Measurements from ENCODE around the gene LRTM1.

Gene LRTM1

GRCh38 chr3:54918516-54918915 is 9.3 kb downstream of the LRTM1 start:
- H3K4me1 ChIP-seq (ENCODE audit: insufficient read depth, low read length), result no peaks in the 10 kb centered on the region
- TF ChIP-seq CTCF (IDR thresholded peaks at IDR 0.05; ENCODE audit: borderline replicate concordance, extremely low read depth, low read length, poor library complexity, severe bottlenecking), result no peak
- no peak for TF ChIP-seq EZH2 (IDR thresholded peaks at IDR 0.05; ENCODE audit: borderline replicate concordance, low read depth, low read length, severe bottlenecking)
- no peak overlapping the region for H3K27ac ChIP-seq (ENCODE audit: low read length)
- DNase-seq (no peak), ATAC-seq (ENCODE audit: insufficient read depth, low read depth) (no peak)
- no peaks in the 10 kb centered on the region for H3K27me3 ChIP-seq (ENCODE audit: insufficient read depth, low read length, poor library complexity)
- H3K4me3 ChIP-seq (ENCODE audit: low read depth in 1 of 2, low read length in 2 of 2), result no peak overlapping the region
- H3K4me2 ChIP-seq (ENCODE audit: insufficient read depth, low read length), result no peak overlapping the region
- H3K36me3 ChIP-seq (ENCODE audit: insufficient read depth, low read length), result no peaks in the 10 kb centered on the region
- no peak overlapping the region for H2AFZ ChIP-seq (ENCODE audit: low read depth, low read length)
- no peaks in the 10 kb centered on the region for H3K9me3 ChIP-seq (ENCODE audit: insufficient read depth, low read length, severe bottlenecking)
- H3K79me2 ChIP-seq (ENCODE audit: insufficient read depth, low read length), result no peaks in the 10 kb centered on the region
- H3K9ac ChIP-seq (ENCODE audit: low read depth, low read length), result no peak overlapping the region
- no peaks in the 10 kb centered on the region for H4K20me1 ChIP-seq (ENCODE audit: insufficient read depth, low read length)

- Histone ChIP-seq H4K20me1 (ENCODE audit: insufficient read depth, low read length) (no peaks in the 10 kb centered on the region), H3K4me3 (ENCODE audit: low read depth in 1 of 2, low read length in 2 of 2) (no peak overlapping the region), H2AFZ (ENCODE audit: low read depth, low read length) (no peak overlapping the region), H3K79me2 (ENCODE audit: insufficient read depth, low read length) (no peaks in the 10 kb centered on the region), H3K9ac (ENCODE audit: low read depth, low read length) (no peak overlapping the region), H3K27me3 (ENCODE audit: insufficient read depth, low read length, poor library complexity) (no peaks in the 10 kb centered on the region), H3K4me1 (ENCODE audit: insufficient read depth, low read length) (no peaks in the 10 kb centered on the region), H3K36me3 (ENCODE audit: insufficient read depth, low read length) (no peaks in the 10 kb centered on the region), H3K4me2 (ENCODE audit: insufficient read depth, low read length) (no peak overlapping the region), H3K27ac (ENCODE audit: low read length) (no peak overlapping the region), H3K9me3 (ENCODE audit: insufficient read depth, low read length, severe bottlenecking) (no peaks in the 10 kb centered on the region)
- TF ChIP-seq CTCF (IDR thresholded peaks at IDR 0.05; ENCODE audit: borderline replicate concordance, extremely low read depth, low read length, poor library complexity, severe bottlenecking), result no peak
- TF ChIP-seq EZH2 (IDR thresholded peaks at IDR 0.05; ENCODE audit: borderline replicate concordance, low read depth, low read length, severe bottlenecking), result no peak
- ATAC-seq (ENCODE audit: insufficient read depth, low read depth) (no peak), DNase-seq (no peak)
These were observed 10.0 kb downstream of the LRTM1 start for GRCh38 chr3:54917862-54918261.

- H3K27ac ChIP-seq (ENCODE audit: low read length), result no peak overlapping the region
- H3K9ac ChIP-seq (ENCODE audit: low read depth, low read length), result no peak overlapping the region
- no peaks in the 10 kb centered on the region for H3K36me3 ChIP-seq (ENCODE audit: insufficient read depth, low read length)
- no peaks in the 10 kb centered on the region for H3K79me2 ChIP-seq (ENCODE audit: insufficient read depth, low read length)
- no peaks in the 10 kb centered on the region for H3K9me3 ChIP-seq (ENCODE audit: insufficient read depth, low read length, severe bottlenecking)
- H3K27me3 ChIP-seq (ENCODE audit: insufficient read depth, low read length, poor library complexity), result no peaks in the 10 kb centered on the region
- H3K4me3 ChIP-seq (ENCODE audit: low read depth in 1 of 2, low read length in 2 of 2), result no peak overlapping the region
- H2AFZ ChIP-seq (ENCODE audit: low read depth, low read length), result no peak overlapping the region
- no peaks in the 10 kb centered on the region for H3K4me1 ChIP-seq (ENCODE audit: insufficient read depth, low read length)
- no peaks in the 10 kb centered on the region for H4K20me1 ChIP-seq (ENCODE audit: insufficient read depth, low read length)
- ATAC-seq (ENCODE audit: insufficient read depth, low read depth) (no peak), DNase-seq (no peak)
- no peak for TF ChIP-seq EZH2 (IDR thresholded peaks at IDR 0.05; ENCODE audit: borderline replicate concordance, low read depth, low read length, severe bottlenecking)
- no peak for TF ChIP-seq CTCF (IDR thresholded peaks at IDR 0.05; ENCODE audit: borderline replicate concordance, extremely low read depth, low read length, poor library complexity, severe bottlenecking)
- no peak overlapping the region for H3K4me2 ChIP-seq (ENCODE audit: insufficient read depth, low read length)
These were observed 10.7 kb downstream of the LRTM1 start for GRCh38 chr3:54917174-54917573.

GRCh38 chr3:54916732-54917131 is 11.1 kb downstream of the LRTM1 start:
- no peak overlapping the region for H3K4me2 ChIP-seq (ENCODE audit: insufficient read depth, low read length)
- DNase-seq (no peak), ATAC-seq (ENCODE audit: insufficient read depth, low read depth) (no peak)
- no peak overlapping the region for H2AFZ ChIP-seq (ENCODE audit: low read depth, low read length)
- no peaks in the 10 kb centered on the region for H3K9me3 ChIP-seq (ENCODE audit: insufficient read depth, low read length, severe bottlenecking)
- H3K9ac ChIP-seq (ENCODE audit: low read depth, low read length), result no peak overlapping the region
- TF ChIP-seq CTCF (IDR thresholded peaks at IDR 0.05; ENCODE audit: borderline replicate concordance, extremely low read depth, low read length, poor library complexity, severe bottlenecking), result no peak
- no peak for TF ChIP-seq EZH2 (IDR thresholded peaks at IDR 0.05; ENCODE audit: borderline replicate concordance, low read depth, low read length, severe bottlenecking)
- no peaks in the 10 kb centered on the region for H3K27me3 ChIP-seq (ENCODE audit: insufficient read depth, low read length, poor library complexity)
- H3K4me1 ChIP-seq (ENCODE audit: insufficient read depth, low read length), result no peaks in the 10 kb centered on the region
- H3K27ac ChIP-seq (ENCODE audit: low read length), result no peak overlapping the region
- no peaks in the 10 kb centered on the region for H3K36me3 ChIP-seq (ENCODE audit: insufficient read depth, low read length)
- H4K20me1 ChIP-seq (ENCODE audit: insufficient read depth, low read length), result no peaks in the 10 kb centered on the region
- no peak overlapping the region for H3K4me3 ChIP-seq (ENCODE audit: low read depth in 1 of 2, low read length in 2 of 2)
- no peaks in the 10 kb centered on the region for H3K79me2 ChIP-seq (ENCODE audit: insufficient read depth, low read length)
